Fibroblast of skin of abdomen (primary cell): ENCODE measurements around the gene ADAMTS2.

Source experiments
- DNase-seq: peaks from one replicate; pipeline ENCODE4 v3.0.0-alpha.2; 2013

ADAMTS2 gene

DNA sequence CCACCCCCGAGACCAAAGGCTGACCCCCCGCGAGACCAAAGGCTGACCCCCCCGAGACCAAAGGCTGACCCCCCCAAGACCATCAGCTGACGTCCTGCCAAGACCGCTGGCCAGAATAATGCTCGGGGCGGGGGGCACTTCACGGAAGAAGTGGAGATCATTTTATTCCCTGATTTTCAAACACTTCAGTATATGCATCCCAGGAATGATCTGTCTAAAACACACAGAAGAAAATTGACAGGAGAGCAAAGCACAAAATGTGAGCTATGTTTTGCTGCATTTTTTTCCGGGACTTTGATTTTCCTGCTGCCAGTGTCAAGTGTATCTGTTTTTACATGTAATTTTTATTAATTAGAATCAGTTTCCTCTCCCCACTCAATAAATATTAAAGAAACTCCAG, 67.1 kb downstream of the ADAMTS2 start:
- peak; percentile 22 for DNase-seq

DNA sequence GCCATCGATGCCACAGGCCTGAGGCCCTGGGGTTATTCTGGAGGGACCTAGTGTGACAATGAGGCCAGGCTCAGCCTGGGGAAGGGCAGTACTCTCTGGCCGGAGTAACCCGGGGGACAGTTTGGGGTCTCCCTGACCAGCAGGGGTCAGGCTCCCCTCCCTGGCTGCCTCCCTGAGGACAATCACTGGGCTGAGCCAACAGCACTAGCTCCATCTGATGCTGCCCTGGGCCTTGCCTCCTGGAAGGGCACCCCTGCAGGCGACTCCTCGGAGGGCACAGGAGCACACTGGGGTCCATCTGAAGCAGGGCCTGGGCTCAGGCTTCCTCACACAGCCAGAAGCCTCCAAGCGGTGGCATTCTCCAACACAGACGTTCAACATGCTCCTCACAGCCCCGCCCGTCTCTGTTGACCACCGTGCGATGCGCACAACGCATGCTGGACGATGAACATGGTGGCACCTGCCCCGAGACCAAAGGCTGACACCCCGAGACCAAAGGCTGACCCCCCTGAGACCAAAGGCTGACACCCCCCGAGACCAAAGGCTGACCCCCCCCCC, 68.3 kb downstream of the ADAMTS2 start:
- DNase-seq, result no peak

DNA sequence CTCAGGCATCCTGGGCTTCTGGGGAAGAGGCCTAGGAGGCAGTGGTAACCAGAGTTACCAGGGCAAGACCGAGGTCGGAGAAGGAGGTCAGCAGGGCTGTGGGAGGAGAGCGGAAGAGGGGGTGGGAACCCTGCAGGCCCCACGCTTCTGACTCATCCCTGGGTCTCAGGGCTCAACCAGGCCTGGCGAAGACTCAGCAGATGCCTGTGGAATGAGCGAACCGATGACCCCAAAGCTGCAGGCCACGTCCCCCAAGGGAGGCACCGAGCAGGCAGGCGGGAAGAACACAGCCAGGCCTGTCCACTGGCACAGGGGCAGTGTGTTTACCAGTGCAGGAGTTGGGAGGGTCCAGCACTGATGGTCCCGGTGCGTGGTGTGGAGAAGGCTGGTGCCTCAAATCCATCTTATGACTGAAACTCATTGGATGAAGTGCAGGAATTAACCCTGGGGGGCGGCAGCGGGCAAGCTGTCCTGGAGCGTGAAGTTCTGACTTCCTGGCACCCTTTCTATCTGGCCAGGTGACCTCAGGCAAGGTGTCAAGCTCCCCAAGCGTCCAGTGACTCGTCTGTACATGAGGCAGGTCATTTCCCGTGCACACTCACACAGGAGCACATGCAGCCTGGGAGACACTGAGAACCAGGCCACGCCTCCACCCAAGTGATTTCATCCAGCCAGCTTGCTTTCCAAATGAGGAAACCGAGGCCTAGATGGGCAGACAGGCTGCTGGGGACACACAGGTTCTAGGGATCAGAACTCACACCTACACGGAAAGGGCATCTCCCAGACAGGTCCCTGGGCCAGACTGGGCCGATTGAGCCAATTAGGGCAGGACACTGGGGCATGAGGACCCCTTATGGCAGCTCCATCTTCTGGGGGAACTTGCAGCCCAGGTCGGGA, 69.1 kb downstream of the ADAMTS2 start:
- peak; percentile 92 for DNase-seq

DNA sequence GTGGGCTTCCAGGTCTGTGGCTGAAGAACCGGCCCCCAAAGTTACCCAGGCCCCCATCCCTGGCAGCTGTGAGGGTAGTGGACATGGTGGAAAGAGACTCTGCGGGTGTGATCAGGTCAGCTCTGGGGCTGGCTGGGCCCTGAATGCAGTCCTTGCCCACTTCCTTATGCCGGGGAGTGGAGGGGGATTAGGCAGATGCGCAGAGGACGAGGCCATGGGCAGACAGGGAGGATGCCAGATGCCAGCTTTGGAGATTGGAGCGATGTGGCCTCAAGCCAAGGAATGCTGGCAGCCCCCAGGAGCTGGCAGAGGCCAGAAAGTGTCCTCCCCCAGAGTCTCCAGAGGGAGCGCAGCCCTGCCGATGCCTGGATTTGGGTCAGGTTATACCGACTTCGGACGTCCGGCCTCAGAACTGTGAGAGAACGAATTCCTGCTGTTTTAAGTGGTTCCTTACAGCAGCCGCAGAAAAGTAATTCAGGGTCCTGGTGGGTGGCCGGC, 69.8 kb downstream of the ADAMTS2 start:
- DNase-seq, result no peak

DNA sequence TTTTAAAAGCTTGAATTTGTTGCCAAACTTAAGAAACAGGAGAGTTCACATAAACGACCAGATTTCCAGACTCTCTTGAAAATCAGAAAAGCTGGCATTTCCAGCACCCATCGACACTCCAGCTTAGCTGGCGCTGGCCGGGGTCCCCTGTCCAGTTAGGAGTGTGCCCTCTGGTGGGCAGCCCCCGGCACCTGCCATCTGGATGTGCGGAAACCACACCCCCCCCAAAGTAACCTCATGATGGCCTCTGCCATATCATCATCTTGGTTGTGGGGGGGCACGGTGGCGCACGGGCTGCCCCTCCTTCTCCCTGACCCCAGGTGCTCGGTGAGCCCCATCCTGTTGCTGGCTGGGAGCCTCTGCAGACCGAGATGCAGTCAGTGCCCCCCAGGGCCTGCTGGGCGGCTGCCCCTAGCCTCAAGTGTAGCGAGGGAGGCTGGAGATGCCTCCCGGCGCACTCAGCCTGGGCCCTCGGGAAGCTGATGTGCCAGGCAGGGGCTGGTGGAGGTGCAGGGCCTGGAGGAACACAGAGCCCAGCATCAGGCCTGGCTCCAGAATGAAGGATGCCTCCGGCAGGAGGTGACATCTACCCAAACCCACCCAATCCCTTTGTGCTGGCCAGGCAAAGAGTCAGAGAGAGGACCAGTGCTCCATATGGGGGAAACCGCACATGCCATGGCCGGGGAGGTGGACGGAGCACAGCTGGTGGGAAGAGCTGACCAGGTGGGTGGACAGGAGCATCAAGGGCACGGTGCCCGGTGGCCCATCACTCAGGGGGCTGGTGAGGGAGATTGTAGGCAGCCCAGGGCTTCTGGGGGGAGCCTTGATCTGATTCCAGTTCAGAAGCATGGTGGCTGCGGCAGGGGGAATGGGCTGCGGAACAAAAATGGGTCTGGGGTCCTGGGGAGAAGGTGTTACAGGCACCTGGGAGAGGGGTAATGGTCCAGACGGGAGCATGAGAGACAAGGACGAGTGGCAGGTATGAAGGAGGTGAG, 70.6 kb downstream of the ADAMTS2 start:
- no peak for DNase-seq

DNA sequence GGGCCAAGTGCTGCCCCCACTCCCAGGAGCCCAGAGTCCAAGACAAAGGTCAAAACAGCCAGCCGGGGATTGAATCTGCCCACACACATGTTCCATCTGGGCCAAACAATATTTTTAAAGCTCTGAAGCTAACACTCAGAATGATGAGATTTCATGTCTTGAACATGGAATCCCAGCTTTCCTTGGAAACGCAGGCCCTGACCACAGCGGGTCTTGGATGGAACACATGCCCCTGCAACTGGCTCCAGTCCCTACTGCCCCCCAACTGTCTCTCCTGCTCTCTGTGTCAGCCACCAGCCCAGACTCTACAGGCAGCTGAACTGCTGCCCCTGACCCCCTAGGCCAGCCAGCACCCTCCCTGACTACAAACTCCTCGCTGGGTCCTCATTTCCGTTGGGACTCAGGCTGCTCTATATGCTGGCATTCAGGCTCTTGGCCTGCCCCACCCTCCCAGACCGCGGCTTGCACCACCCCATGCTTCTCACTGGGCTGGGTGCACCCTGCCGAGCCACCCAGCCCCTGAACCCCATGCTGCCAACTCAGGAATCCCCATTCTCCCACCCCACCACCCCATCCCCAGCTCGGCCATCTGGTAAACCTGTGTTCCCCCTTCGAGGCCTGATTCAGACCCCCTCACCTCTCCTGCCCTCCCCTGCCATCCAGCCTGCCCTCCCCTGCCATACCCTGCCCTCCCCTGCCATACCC, 71.7 kb downstream of the ADAMTS2 start:
- no peak for DNase-seq

DNA sequence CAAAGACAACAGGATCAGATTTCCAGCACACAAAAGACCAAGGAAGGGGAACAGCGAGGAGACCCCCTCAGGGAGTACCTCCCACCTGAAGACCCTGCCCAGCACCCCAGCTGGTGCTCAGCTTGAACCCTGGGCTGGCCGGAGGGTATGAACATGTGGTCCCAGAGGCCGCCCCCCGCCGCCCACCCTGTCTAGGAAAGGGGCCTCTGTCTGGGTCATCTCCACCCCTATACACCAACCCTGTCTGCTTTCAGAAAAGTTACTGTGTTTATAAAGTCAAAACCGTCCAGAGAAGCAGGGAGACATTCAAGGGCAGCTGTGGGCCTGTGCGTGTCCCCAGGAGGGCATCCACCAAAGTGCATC, 72.2 kb downstream of the ADAMTS2 start:
- DNase-seq, result no peak

DNA sequence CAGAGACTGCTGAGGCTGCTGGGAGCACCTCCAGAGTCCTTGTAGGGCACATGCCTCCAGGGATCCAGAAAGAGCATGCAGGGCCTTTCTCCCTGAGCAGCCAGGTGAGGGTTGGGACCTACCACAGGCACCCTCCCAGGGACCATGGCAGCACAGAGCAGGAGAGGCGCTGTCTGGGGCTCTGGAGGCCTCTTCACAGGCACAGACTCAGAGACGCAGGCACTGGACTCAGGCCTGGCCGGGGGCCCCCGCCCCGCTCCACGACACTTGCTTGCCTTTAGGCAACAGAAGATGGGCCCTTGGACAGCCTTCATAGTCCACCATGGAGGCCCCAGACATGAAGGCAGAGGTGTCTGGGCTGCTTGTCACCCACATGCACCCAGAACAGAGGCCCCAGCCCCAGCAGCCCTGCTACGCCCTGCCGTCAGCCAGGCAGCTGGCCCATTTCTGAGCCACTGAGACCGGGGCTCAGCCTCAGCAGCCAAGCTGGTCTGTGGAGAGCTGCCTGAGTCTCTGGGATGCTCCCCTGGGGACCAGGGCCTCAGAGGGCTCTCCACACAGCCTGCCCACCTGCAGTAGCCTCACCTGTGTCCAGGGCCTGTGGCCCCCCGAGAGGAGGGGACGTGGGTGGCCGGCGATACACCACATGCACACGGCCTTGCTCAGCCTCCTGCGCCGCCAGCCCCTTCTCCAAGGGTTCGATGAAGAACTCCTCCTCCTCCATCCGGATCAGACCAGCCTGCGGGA, 72.8 kb downstream of the ADAMTS2 start:
- no peak for DNase-seq

DNA sequence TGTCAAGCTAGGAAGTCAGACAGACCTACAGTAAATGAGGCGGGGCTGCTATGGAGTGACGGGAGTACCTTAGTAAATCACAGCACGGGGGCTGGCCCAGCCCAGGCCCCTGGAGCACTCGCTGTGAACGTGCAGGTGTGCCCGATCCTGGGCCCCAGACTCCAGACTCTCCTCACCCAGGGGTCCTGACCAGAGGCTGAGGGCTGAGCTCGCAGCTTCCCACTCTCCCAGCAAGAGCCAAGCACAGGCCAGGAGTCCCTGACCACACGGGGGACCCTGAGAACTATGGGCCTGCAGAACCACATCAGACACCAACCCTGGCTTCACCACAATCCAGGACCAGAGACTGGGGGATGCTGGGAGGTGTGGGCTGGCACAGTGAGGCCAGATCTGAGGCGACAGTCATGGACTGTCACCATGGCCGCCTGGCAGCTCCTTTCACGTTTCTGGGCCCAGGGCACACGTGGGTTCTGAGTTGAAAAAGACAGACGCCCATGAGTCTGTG, 73.4 kb downstream of the ADAMTS2 start:
- no peak for DNase-seq

DNA sequence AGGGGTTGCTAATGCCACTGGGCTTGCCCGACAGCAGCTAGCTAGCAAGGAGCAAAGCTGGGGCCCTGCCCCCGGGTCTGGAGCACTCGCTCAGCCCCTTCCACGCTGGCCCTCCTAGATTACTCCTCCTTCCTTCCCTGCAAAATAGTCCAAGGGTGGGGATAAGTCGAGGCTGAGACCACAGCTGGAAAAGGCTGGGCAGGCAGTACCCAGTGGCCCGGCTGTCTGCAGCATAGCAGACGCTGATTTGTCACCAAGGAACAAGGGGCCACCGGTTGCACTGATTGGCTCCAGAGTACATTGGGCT, 73.9 kb downstream of the ADAMTS2 start:
- DNase-seq, result no peak

DNA sequence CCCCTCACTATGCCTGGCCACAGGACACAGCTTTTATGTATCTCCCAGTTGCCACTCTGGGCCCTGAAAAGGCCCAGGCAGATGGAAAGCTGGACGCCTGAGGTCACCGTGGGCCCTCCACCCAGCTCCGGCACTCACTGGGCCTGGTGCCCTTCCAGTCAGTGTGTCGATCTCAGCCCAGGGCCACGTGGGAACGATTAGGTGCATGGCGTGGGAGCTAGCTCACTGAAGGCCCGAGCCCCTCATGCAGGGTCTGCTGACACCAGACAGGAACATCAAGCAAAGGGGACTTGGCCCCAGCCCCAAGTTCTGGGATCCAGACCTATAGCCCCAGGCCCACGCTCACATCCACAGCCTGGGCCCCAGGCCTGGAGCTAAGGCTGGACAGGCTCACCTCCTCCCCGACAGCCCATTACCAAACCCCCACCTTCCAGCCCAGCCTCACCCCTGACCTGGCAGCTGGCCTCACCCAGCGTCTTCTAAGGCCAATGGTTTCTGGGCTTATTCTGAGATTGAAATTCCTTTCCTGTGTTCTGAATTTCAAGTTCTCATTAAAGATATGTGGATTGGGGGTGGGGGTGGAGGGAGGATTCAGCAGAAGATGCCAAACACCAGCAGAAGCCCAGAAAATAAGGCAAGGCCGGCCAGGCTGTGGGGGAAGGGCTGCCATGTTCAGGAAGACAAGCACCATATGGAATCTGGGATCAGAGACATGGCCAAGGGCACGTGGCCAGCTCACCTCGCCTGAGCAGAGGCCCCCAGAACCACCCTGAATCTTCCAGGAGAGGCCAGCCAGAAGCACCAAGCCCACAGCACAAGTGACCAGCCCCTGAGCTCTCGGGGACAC, 74.5 kb downstream of the ADAMTS2 start:
- peak; percentile 66 for DNase-seq

DNA sequence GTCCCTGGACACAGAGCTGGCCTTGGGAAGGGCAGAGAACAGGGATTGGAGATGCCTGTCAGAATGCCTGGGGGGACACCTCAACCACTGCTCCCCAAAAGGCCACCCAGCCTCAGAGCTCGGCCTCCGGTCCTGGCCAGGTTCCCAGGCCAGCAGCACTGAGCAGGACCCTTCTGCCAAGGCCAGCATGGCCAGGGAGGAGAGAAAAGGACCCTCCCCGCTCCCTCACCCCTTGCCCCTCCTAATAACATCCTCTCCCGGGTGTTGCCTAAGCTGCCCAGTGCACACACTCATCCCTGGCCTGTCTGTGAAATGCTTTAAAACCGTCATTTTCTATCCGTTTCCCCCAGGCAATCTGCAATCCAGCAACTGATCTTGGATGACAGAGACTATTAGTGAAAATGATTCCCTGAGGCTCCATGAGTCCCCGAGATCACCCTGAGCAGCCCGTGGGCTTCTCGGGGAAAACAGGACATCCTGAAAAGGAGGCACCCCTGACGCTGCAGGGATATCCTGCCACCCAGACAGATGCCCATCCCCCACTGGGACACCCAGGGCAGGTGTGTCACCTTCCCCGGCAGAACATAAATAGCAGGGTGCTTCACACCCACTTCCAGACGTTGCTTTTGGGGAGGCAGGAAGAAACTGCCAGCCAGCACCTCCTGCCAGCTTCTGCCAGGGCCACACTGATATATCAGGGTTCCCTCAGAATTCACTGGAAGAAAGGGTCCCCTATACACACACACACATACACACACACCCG, 75.3 kb downstream of the ADAMTS2 start:
- no peak for DNase-seq

DNA sequence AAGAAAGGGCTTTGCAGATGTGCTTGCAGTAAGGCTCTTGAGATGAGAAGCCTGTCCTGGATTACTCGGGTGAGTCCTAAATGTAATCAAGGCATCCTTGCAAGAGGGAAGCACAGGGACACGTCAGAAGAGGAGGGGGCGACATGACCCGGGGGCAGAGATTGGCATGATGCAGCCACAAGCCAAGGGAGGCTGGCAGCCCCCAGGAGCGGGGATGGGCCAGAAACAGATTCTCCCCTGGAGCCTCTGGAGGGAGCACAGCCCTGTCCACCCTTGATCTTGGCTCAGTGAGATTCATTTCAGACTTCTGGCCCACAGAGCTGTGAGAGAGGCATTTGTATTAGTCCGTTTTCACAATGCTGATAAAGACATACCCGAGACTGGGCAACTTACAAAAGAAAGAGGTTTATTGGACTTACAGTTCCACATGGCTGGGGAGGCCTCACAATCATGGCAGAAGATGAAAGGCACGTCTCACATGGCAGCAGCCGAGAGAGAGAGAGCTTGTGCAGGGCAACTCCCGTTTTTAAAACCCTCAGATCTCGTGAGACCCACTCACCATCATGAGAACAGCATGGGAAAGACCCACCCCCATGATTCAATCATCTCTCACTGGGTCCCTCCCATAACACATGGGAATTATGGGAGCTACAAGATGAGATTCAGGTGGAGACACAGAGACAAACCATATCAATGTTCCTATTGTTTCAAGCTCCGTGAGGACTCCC, 76.1 kb downstream of the ADAMTS2 start:
- DNase-seq, result no peak

DNA sequence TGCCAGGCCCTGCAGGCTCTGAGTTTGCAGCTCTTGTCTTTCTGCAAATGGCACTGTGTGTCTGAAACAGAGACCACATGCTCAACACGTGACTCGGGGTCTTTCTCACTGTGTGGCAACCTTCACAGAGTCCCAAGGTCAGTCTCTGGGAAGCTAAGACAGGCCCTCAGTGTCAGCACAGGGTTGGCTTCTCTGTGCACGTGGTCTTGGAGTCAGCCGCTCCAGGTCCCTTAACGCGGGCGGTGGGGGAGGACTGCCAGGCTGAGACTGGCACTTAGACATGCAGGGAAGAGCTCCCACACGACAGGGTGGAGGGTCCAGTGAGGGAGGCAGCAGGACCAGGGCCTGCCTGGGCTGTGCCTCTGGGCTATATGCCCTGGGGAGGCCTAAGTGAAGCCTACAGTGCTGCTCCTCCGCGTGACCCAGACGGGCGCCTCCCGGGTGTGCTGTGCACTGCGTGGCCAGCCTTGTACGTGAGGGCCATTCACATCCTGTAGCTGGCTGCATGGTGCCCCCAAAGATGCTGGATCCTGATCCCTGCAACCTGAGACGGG, 76.8 kb downstream of the ADAMTS2 start:
- no peak for DNase-seq

DNA sequence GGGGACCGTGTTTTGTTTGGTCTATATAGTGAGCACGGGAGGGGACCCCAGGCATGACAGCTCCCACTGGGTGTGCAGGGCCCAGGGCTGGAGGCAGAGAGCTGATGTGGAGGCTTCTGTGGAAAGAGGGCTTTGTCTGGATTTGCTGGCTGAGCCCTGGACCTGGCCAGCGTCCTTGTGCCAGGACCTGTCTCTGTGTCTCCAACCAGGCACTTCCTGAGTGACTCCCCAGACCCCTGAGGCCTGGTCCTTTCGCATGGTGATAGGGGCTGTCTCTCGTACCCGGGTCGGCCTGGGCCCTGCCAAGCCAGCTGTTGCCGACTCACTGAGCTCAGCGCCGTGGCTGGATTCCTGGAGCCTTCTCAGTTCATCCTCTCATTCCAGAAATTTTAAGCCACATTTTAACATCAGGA, 77.6 kb downstream of the ADAMTS2 start:
- peak; percentile 48 for DNase-seq

DNA sequence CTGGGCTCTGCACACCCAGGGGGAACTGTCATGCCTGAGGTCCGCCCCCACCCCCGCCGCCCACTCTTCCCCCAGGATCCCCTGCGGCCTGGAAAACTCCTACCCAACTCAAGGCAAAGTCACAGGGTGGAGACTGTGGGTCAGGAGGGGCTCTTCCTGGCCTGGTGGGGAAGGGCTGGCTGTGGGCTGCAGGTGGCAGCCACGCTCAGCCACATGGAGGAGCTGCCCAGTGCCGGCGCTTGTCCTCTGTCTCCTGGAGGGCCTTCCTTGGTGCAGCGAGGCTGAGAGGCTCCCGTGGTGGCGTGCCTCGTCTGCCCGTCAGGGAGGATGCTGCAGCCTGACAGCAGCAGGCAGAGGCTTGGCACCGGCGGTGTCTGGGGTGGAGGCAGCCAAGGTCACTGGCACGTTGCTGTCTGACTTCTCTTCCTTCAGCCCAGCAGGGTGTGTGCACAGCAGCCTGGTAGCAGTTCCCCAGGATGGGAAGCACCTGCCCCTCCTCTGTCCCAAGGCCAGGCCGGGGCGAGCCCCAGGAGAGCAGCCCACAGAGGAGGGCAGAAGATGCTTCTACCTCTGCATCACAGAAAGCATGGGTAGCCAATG, 78.1 kb downstream of the ADAMTS2 start:
- no peak for DNase-seq

DNA sequence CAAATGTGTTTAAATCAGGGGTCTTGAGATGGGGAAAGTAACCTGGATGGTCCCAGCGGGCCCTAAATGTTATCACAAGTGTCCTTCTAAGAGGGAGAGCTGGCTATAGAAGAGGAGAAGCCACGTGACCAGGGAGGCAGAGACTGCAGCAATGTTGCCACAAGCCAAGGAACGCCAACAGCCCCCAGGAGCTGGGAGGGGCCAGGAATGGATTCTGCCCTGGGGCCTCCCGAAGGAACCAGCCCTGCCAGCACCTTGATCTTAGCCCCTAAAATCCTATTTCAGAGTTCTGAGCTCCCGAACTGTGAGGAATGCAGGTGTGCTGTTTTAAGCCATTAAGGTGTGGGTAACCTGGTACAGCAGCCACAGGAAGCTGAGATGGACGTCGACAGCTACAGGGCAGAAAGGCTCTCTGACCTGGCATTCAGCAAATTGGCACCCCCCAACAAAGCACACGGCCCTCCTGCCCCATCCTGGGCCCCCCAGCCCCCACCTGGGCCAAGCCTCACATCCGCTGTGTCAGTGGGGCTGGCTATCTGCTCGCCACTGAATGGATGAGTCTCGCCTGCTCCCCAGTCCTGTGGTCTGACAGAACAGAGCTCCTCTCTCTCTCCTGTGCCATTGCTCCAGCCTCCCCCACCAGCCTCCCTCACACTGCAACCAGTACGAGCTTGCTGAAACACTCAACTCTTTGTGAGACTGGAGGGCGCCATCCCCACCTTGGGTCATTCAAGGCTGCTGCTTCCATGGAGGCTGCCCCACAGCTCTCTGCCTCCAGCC, 78.8 kb downstream of the ADAMTS2 start:
- no peak for DNase-seq
